Mucosa of descending colon (tissue), 3 donors: ENCODE measurements around the gene UBE2Q1. TPM values are rescaled to one million over a fixed set of nuclear protein-coding genes. Genes with fewer than 3 reads are reported as not detected.

Experiments
- ATAC-seq: fragments of 200-7000 bp; cut with Tn5 transposase; one replicate; pipeline ENCODE4 v1.9.1; 2020; ENCODE audit warnings: mild to moderate bottlenecking, moderate library complexity
- DNase-seq, 3 donors: peaks; one replicate each; pipeline ENCODE4 v3.0.0-alpha.2; 2020
- H3K36me3 ChIP-seq: fragments of 200-600 bp; one replicate; pipeline ENCODE4 v1.8.0; 2021; ENCODE audit warnings: low read depth, mild to moderate bottlenecking
- H3K4me1 ChIP-seq: fragments of 200-600 bp; one replicate; pipeline ENCODE4 v1.8.0; 2021; ENCODE audit warnings: low read depth, mild to moderate bottlenecking
- H3K4me3 ChIP-seq: fragments of 200-600 bp; one replicate; pipeline ENCODE4 v1.8.0; 2021; ENCODE audit warnings: mild to moderate bottlenecking
- H3K9me3 ChIP-seq: fragments of 200-600 bp; one replicate; pipeline ENCODE4 v1.8.0; 2021; ENCODE audit warnings: mild to moderate bottlenecking
- intact Hi-C, 2 donors: fragments of 100-400 bp; cut with DNase I in 1 of 2; cut with micrococcal nuclease in 1 of 2; formaldehyde crosslinking; loops; one replicate each; pipeline versions ENCODE4 v1.11.0 to v1.11.1; 2022; cut with DNase I, micrococcal nuclease
- total RNA-seq, 3 donors: library from RNA; stranded (reverse); fragmentation: NEBNext Ultra II Directional in 2 of 3; extraction: Animal tissue kit (Norgen Biotek cat#: 25700) in 2 of 3; gene quantifications; one replicate each; pipeline versions ENCODE4 v1.2.1 to v1.2.4, GENCODE V29; 2021 to 2023
- TF ChIP-seq, protein P1 (sequence below): fragments of 200-600 bp; IDR thresholded peaks from one replicate; pipeline ENCODE4 v1.8.0; 2022; ENCODE audit warnings: antibody characterized with exemption, mild to moderate bottlenecking
- donor health status: DM: no; HTN: no; CAD: no; lungs with moderate emphysema.
- donor health status: DM: no; HTN: no; CAD: no.
- donor health status: DM: no; HTN: yes; CAD: no.

The UBE2Q1 gene
- total RNA-seq, 3 donors from 2014 or later = 52.8 to 81.7 (median 81.0) TPM

DNA sequence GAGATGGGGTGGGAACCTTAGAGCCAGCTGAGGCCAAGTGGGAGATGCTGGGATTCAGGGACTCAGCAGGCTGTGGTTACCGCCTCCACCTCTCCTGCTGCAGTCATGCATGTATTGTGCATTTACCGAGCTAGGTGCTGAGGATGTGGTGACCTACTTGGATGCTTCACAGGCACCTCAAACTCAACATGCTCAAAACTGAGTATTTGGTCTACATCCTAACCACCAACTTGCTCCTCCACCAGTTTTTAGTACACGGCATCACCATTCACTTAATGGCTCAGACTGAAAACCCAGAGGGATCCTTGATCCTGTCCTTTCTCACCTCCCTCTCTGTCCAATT lies 14.7 kb upstream of the UBE2Q1 start:
- Histone ChIP-seq H3K9me3 (no peaks in the 10 kb centered on the region), H3K36me3 (no peaks in the 10 kb centered on the region), H3K4me3 (no peak overlapping the region), H3K4me1 (no peaks in the 10 kb centered on the region)
- no peak for DNase-seq
- TF ChIP-seq, protein P1, sequence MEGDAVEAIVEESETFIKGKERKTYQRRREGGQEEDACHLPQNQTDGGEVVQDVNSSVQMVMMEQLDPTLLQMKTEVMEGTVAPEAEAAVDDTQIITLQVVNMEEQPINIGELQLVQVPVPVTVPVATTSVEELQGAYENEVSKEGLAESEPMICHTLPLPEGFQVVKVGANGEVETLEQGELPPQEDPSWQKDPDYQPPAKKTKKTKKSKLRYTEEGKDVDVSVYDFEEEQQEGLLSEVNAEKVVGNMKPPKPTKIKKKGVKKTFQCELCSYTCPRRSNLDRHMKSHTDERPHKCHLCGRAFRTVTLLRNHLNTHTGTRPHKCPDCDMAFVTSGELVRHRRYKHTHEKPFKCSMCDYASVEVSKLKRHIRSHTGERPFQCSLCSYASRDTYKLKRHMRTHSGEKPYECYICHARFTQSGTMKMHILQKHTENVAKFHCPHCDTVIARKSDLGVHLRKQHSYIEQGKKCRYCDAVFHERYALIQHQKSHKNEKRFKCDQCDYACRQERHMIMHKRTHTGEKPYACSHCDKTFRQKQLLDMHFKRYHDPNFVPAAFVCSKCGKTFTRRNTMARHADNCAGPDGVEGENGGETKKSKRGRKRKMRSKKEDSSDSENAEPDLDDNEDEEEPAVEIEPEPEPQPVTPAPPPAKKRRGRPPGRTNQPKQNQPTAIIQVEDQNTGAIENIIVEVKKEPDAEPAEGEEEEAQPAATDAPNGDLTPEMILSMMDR = no peak
- ATAC-seq = no peak
- intact Hi-C loops = loop anchor here in 1 of 2 donors (10.0 kb wide), 1 partner anchor 312 kb away; no protein-coding TSS in a partner anchor

DNA sequence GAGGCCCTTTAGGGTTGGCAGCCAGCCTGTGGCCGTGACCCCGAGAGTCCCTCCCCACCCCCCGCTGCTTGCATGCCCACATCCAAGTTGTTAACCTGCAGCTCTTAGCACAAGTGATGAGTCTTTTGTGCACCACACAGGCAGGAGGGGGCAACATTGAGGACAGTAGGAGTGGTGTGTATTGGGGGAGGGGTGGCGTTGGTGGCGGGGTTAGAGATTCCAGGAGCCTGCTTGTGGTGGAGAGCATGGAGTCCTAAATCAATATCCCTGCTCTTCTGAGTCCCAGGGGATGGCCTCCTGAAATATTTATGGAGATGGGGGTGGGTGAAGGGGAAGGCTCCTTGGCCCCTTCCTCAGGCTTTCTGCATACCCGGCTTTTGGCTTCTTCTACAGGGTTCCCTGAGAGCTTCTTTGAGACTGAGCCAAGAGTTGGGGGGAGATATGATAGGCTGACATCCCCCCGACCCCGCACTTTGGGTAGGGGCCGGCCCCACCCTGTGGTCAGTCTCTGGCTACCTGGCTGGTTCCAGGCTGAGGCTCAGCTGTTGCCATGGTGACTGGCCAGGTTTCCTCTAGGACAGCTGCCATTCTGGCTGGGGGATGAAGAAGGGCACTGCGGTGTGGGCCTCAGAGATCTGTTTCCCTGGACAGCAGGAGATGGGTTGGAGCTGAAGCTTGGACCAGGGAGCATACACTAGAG lies 14.2 kb upstream of the UBE2Q1 start:
- ATAC-seq (no peak), DNase-seq (no peak)
- no peaks in the 10 kb centered on the region for H3K36me3 ChIP-seq
- no peaks in the 10 kb centered on the region for H3K9me3 ChIP-seq
- H3K4me1 ChIP-seq = no peaks in the 10 kb centered on the region
- H3K4me3 ChIP-seq = no peak overlapping the region
- intact Hi-C loops = loop anchor here in 1 of 2 donors (10.0 kb wide), 1 partner anchor 312 kb away; no protein-coding TSS in a partner anchor
- TF ChIP-seq, protein P1 = no peak

DNA sequence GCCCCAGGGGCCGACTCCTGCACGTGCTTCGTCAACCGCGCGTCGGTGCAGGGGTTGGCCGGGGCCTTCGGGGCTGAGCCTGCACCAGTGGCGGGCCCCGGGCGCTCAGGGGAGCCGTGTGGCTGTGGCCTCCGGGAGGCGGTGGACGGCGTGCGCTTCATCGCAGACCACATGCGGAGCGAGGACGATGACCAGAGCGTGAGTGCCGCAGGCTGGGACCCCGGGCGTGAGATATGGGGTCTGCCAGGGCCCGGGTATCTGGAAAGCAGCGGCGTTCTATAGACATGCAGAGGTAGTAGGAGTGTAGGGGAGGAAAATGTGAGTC lies 13.5 kb upstream of the UBE2Q1 start:
- Histone ChIP-seq H3K9me3 (no peaks in the 10 kb centered on the region), H3K36me3 (no peaks in the 10 kb centered on the region), H3K4me3 (no peak overlapping the region), H3K4me1 (no peaks in the 10 kb centered on the region)
- ATAC-seq (no peak), DNase-seq (no peak)
- intact Hi-C loops = loop anchor here in 1 of 2 donors (10.0 kb wide), 1 partner anchor 313 kb away; no protein-coding TSS in a partner anchor
- TF ChIP-seq, protein P1 = no peak

DNA sequence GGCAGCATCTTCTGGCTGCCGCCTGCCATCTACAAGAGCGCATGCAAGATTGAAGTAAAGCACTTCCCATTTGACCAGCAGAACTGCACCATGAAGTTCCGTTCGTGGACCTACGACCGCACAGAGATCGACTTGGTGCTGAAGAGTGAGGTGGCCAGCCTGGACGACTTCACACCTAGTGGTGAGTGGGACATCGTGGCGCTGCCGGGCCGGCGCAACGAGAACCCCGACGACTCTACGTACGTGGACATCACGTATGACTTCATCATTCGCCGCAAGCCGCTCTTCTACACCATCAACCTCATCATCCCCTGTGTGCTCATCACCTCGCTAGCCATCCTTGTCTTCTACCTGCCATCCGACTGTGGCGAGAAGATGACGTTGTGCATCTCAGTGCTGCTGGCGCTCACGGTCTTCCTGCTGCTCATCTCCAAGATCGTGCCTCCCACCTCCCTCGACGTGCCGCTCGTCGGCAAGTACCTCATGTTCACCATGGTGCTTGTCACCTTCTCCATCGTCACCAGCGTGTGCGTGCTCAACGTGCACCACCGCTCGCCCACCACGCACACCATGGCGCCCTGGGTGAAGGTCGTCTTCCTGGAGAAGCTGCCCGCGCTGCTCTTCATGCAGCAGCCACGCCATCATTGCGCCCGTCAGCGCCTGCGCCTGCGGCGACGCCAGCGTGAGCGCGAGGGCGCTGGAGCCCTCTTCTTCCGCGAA lies 12.9 kb upstream of the UBE2Q1 start:
- DNase-seq (no peak), ATAC-seq (no peak)
- Histone ChIP-seq H3K9me3 (no peaks in the 10 kb centered on the region), H3K36me3 (no peaks in the 10 kb centered on the region), H3K4me3 (no peak overlapping the region), H3K4me1 (no peaks in the 10 kb centered on the region)
- TF ChIP-seq, protein P1 = no peak
- intact Hi-C loops = loop anchor here in 1 of 2 donors (10.0 kb wide), 1 partner anchor 313 kb away; no protein-coding TSS in a partner anchor

DNA sequence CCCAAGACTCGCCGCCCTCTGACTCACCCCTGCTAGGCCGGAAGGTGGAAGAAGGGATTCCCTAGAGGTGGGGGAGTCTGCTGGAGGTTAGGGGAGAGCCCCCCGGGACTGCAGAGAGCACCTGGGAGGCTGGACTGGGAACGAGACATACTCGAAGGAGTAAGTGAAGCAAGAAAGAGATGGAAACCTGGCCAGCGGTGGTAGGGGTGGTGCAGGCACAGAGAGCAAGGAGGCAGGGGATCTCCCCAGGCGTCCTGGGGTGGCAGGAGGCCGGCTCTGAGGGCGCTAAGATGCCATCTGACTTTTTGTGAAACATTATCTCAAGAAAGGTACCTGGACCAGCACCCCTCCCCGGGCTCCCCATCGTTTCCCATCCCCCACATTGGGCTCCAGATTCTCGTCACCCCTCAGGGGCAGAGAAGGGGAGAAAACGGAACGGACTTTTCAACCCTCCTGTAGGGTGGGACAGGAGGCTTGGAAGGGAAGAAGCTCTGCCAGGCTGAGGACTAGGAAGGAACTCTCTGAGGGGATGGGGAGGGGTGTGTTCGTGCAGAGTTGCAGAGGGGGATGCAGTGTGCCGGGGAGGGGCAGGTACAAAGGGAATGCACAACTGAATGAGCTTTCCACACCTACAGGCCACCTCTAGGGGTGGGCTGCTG lies 9.8 kb upstream of the UBE2Q1 start:
- ATAC-seq (no peak), DNase-seq (no peak)
- TF ChIP-seq, protein P1 = no peak
- intact Hi-C loops = loop anchor here in 1 of 2 donors (10.0 kb wide), 1 partner anchor 307 kb away; the partner anchor contains the start of gene KCNN3
- H3K9me3 ChIP-seq = no peaks in the 10 kb centered on the region
- no peak overlapping the region for H3K4me3 ChIP-seq
- no peaks in the 10 kb centered on the region for H3K36me3 ChIP-seq
- H3K4me1 ChIP-seq = no peaks in the 10 kb centered on the region
